ENCODE measurements around the gene UPF1. TPM values are rescaled to one million over a fixed set of nuclear protein-coding genes. Genes with fewer than 3 reads are reported as not detected.

The UPF1 gene
- total RNA-seq, 1 donor from 2014 or later = 57.8 TPM

- no peak for TF ChIP-seq EZH2 (IDR thresholded peaks at IDR 0.05; ENCODE audit: insufficient read depth, low read length)
- no peak for TF ChIP-seq CTCF (IDR thresholded peaks at IDR 0.05; ENCODE audit: insufficient read depth, low read depth, low read length)
- Histone ChIP-seq H3K9ac (ENCODE audit: low read length) (no peak overlapping the region), H3K9me3 (ENCODE audit: insufficient read depth, low read depth, low read length) (no peaks in the 10 kb centered on the region), H3K4me2 (ENCODE audit: low read length) (no peak overlapping the region), H3K27me3 (ENCODE audit: insufficient read depth, low read length) (no peaks in the 10 kb centered on the region), H3K36me3 (ENCODE audit: insufficient read depth, low read length) (peaks cover 19% of the 10 kb centered on the region), H3K79me2 (ENCODE audit: insufficient read depth, low read length) (peaks cover 4% of the 10 kb centered on the region), H3K4me3 (ENCODE audit: insufficient read depth, low read depth, low read length) (no peak overlapping the region), H3K27ac (ENCODE audit: low read depth, low read length) (no peak overlapping the region), H2AFZ (ENCODE audit: low read depth, low read length) (no peak overlapping the region), H3K4me1 (ENCODE audit: insufficient read depth, low read length) (no peaks in the 10 kb centered on the region), H4K20me1 (ENCODE audit: insufficient read depth, low read length) (peaks cover 66% of the 10 kb centered on the region)
- DNase-seq (ENCODE audit: low read depth) (no peak), FAIRE-seq (no peak)
- no peak overlapping the region for H3K27ac Mint-ChIP-seq (ENCODE audit: unreplicated experiment)
- H3K4me1 Mint-ChIP-seq (ENCODE audit: low read depth, unreplicated experiment) = no peaks in the 10 kb centered on the region
- H3K27me3 Mint-ChIP-seq (ENCODE audit: low read depth, unreplicated experiment) = no peaks in the 10 kb centered on the region
- no peaks in the 10 kb centered on the region for H3K9me3 Mint-ChIP-seq (ENCODE audit: unreplicated experiment)
- H3K4me3 Mint-ChIP-seq (ENCODE audit: unreplicated experiment) = no peak overlapping the region
- peaks cover 17% of the 10 kb centered on the region for H3K36me3 Mint-ChIP-seq (ENCODE audit: low read depth, unreplicated experiment)
Measured at GRCh38 chr19:18861917-18862316, 30.2 kb downstream of the UPF1 start.

- H2AFZ ChIP-seq (ENCODE audit: low read depth, low read length) = no peak overlapping the region
- TF ChIP-seq CTCF (IDR thresholded peaks at IDR 0.05; ENCODE audit: insufficient read depth, low read depth, low read length) (no peak), EZH2 (IDR thresholded peaks at IDR 0.05; ENCODE audit: insufficient read depth, low read length) (no peak)
- H3K9me3 ChIP-seq (ENCODE audit: insufficient read depth, low read depth, low read length) = no peaks in the 10 kb centered on the region
- FAIRE-seq = no peak
- peaks cover 4% of the 10 kb centered on the region for H3K79me2 ChIP-seq (ENCODE audit: insufficient read depth, low read length)
- H4K20me1 ChIP-seq (ENCODE audit: insufficient read depth, low read length) = peaks cover 66% of the 10 kb centered on the region
- no peak overlapping the region for H3K9ac ChIP-seq (ENCODE audit: low read length)
- no peak overlapping the region for H3K27ac ChIP-seq (ENCODE audit: low read depth, low read length)
- no peaks in the 10 kb centered on the region for H3K27me3 ChIP-seq (ENCODE audit: insufficient read depth, low read length)
- Mint-ChIP-seq H3K36me3 (ENCODE audit: low read depth, unreplicated experiment) (peaks cover 15% of the 10 kb centered on the region), H3K27ac (ENCODE audit: unreplicated experiment) (no peak overlapping the region), H3K4me3 (ENCODE audit: unreplicated experiment) (no peak overlapping the region), H3K4me1 (ENCODE audit: low read depth, unreplicated experiment) (no peaks in the 10 kb centered on the region), H3K9me3 (ENCODE audit: unreplicated experiment) (no peaks in the 10 kb centered on the region), H3K27me3 (ENCODE audit: low read depth, unreplicated experiment) (no peaks in the 10 kb centered on the region)
- peaks cover 18% of the 10 kb centered on the region for H3K36me3 ChIP-seq (ENCODE audit: insufficient read depth, low read length)
- no peak for DNase-seq (ENCODE audit: low read depth)
- H3K4me3 ChIP-seq (ENCODE audit: insufficient read depth, low read depth, low read length) = no peak overlapping the region
- H3K4me1 ChIP-seq (ENCODE audit: insufficient read depth, low read length) = no peaks in the 10 kb centered on the region
- H3K4me2 ChIP-seq (ENCODE audit: low read length) = no peak overlapping the region
Measured at GRCh38 chr19:18862976-18863842, 31.4 kb downstream of the UPF1 start.

- H3K9me3 ChIP-seq (ENCODE audit: insufficient read depth, low read depth, low read length) = no peaks in the 10 kb centered on the region
- Mint-ChIP-seq H3K4me1 (ENCODE audit: low read depth, unreplicated experiment) (no peaks in the 10 kb centered on the region), H3K27me3 (ENCODE audit: low read depth, unreplicated experiment) (no peaks in the 10 kb centered on the region), H3K27ac (ENCODE audit: unreplicated experiment) (no peak overlapping the region), H3K36me3 (ENCODE audit: low read depth, unreplicated experiment) (peaks cover 15% of the 10 kb centered on the region), H3K4me3 (ENCODE audit: unreplicated experiment) (no peak overlapping the region), H3K9me3 (ENCODE audit: unreplicated experiment) (no peaks in the 10 kb centered on the region)
- H3K79me2 ChIP-seq (ENCODE audit: insufficient read depth, low read length) = peaks cover 4% of the 10 kb centered on the region
- H3K36me3 ChIP-seq (ENCODE audit: insufficient read depth, low read length) = peaks cover 11% of the 10 kb centered on the region
- no peak overlapping the region for H3K4me3 ChIP-seq (ENCODE audit: insufficient read depth, low read depth, low read length)
- FAIRE-seq (no peak), DNase-seq (ENCODE audit: low read depth) (no peak)
- TF ChIP-seq CTCF (IDR thresholded peaks at IDR 0.05; ENCODE audit: insufficient read depth, low read depth, low read length) = no peak
- TF ChIP-seq EZH2 (IDR thresholded peaks at IDR 0.05; ENCODE audit: insufficient read depth, low read length) = no peak
- peaks cover 64% of the 10 kb centered on the region for H4K20me1 ChIP-seq (ENCODE audit: insufficient read depth, low read length)
- no peaks in the 10 kb centered on the region for H3K4me1 ChIP-seq (ENCODE audit: insufficient read depth, low read length)
- H3K4me2 ChIP-seq (ENCODE audit: low read length) = no peak overlapping the region
- no peak overlapping the region for H2AFZ ChIP-seq (ENCODE audit: low read depth, low read length)
- no peak overlapping the region for H3K27ac ChIP-seq (ENCODE audit: low read depth, low read length)
- H3K9ac ChIP-seq (ENCODE audit: low read length) = no peak overlapping the region
- no peaks in the 10 kb centered on the region for H3K27me3 ChIP-seq (ENCODE audit: insufficient read depth, low read length)
Measured at GRCh38 chr19:18863843-18864362, 32.1 kb downstream of the UPF1 start.

All from astrocyte (in vitro differentiated cells and primary cell).